A172 (cell line): ENCODE results near the gene DRD4. TPM values are rescaled to one million over a fixed set of nuclear protein-coding genes. Genes with fewer than 3 reads are reported as not detected.

Experiments
- DNase-seq: peaks from one replicate; pipeline ENCODE4 v3.0.0-alpha.2; 2015; ENCODE audit warnings: low spot score
- total RNA-seq: library from RNA; depleted of rRNA; stranded (reverse); fragments of >200 nt; shearing (Covaris generic); gene quantifications from 2 replicates; pipeline ENCODE4 v1.2.3, GENCODE V29; 2014

Gene DRD4
- total RNA-seq, 1 experiment from 2014 or later, result not detected

DNA sequence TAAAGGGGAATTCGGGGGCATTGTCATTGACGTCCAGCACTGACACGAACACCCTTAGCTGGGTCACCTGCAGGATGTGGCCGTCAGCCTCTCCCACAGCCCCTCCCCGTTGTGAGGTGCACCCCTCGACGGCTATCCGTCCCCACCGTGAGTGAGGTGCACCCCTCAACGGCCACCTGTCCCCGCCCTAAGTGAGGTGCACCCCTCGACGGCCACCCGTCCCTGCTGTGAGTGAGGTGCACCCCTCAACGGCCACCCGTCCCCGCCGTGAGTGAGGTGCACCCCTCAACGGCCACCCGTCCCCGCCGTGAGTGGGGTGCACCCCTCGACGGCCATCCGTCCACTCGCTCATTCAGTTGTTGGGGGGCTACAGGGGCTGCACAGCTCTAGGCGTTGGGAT lies 15.2 kb upstream of the DRD4 start:
- DNase-seq, result no peak

DNA sequence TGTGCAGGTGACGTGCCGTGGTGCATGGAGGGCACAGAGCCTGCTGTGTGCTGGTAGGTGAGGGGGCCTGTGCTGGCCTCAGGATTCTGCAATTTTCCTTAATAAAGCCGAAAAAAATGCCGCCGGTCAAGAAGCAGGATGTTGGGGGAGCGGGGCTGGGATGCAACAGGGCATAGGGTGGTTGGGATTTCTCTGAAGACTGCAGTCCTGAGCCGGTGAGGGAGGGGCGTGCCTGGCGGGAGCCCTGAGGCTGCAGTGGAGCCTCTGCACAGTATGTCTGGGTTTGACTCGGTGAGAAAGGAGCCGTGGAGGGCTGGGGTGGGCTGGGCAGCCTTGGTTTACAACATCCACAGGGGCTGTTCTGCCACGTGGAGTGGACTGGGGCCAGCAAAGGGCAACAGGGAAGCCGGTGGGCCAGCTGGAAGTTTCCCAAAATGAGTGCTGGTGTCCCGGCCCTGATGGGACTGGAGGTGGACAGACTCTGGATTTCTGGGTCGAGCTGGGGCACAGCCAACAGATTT lies 13.7 kb upstream of the DRD4 start:
- DNase-seq, result no peak

DNA sequence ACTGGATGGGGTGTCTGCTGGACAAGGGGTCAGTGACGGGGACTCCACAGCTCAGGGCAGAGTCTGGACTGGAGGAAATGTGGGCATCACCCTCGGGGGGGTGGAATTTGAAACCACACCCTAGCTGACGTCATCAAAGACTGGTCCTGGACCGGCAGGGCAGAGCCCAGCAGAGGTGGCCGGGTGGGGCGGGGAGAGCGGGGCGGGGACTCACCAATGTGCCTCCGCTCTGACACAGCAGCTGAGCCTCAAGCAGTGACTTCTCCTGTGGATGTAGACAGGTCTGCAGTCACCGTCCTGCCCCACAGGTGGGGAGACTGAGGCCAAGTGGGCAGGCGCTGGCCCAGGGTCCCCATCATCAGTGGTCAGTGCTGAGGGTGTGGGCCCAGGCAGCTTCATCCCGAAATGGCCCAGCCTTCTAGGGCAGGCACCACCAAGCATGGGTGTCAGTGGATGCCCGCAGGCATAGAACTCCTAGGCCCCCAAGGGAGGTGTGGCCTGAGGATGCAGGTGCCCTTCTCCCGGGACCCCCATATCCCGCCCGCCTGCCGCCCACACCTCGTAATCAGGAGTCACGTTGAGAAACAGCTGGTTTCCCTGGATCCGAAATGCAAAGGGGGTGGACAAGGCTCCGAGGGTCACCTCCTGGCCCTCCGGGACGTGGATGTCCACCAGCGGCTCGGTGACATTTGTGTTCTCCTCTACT lies 12.9 kb upstream of the DRD4 start:
- peak; percentile 85 for DNase-seq

DNA sequence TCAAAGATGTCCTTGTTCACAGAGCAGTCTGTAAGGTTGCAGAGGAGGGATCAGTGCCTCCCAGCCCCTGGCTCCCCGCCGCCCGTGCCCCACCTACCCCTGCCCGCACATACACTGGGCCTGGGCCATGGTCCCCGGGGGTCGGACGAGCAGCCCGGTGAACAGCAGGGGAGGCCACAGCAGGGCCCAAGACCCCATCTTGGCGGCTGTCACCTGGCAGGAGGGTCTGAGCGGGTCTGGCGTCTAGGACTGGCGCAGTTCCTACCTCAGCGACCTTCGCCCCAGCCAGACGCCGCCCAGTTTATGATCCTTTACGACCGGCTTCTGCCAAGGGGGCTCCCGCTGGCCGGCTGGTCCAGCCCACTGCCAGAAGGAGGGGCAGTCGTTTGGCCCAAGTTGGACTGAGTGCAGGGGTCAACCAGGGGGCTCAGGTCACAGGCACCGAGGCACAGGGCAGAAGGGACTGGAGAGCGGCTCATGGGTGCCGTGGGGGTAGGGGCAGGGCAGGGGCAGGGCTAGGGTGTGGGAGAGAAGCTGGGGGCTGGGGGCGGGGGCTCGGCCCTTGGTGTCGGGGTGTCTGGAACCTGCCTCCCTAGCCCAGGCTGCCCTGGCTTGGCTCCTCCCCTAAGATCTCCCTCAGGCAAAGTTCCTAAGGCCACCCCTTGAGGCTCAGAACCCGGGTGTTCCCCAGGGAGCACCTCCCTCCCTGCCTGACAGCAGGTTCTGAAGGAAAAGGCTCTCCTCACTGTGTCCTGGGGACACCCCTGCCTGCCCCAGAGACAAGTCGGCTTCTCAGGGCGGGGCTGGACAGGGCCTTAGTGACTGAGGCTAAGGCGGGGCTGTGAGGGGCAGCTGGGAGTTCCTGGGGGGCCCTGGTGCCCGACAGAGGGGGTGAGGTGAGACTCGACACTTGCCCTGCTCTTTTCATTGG lies 12.1 kb upstream of the DRD4 start, which contains the start of gene CDHR5:
Gene CDHR5, minus strand, starts transcription at position 251 of the 931 bp plus-strand sequence. Its CDS starts 53 bp downstream, at position 198.
- no peak for DNase-seq

DNA sequence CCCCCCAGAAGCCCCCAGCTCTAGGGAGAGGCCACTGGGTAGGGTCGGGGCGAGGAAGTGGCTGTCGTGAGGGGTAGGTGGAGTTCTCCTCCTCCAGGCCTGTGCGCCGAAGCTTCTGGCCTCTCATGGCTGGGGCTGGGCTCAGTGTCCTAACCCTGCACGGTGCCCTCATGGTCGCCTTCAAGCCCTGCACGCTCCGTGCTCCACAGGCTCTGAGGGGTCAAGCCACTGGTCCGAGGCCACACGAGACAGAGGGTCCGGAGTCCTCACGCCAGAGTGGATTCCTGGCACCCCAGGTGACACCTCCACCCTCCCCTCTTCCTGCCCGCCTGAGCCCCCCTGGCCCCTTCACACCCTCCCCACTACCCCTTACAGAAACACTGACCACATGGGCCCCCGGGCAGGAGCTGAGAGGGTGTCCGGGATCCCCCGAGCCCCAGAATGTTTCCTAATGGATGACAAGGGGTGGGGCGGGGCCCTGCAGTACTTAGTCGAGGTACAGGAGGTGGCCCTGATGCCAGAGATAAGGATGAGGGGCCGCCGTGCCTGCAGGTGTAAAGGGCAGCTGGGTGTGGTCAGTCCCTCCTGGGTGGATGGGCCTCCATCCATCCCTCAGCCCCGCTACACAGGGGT lies 11.3 kb upstream of the DRD4 start:
- DNase-seq, result no peak

DNA sequence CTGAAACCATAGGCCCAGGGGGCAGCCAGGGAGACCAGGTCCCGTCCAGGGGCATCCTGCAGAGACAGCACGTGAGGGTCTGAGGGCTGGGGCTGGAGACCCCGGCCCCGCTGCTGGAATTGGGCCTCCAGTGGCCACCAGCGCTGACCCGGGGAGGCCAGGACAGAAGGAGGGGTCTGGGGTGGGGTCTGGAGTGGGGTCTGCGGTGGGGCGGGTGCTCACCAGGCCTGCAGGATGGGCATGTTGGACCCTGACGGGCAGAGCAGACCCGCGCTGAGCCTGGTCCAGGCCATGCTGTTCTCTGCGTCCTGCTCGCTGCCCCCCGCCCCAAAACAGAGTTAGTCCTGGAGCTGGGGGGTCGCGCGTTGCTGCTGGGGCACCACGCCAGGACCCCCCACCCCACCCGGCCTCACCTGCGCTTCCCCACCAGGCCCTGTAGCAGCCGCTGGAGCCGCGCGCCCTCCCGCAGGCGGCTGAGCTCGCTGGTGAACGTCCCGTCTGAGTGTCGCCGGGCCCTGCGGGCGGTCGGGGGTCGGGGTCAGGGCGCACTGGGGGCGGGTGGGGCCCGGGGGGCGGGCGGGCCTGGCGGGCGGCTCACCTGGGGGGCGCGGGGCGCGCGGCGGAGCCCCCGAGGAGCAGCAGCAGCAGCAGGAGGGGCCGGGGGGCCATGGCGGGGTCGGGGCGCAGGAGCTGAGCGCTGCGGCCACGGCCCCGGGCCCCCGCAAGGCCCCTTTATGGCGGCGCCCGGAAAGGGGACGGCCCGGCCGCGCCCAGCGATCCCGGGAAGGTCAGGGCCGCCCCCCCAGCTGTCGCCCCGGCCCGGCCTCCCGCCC lies 10.4 kb upstream of the DRD4 start, which contains the start of gene SCT:
Gene SCT, minus strand, starts transcription at position 707 of the 833 bp plus-strand sequence. Its CDS starts 38 bp downstream, at position 669.
- DNase-seq, result no peak

DNA sequence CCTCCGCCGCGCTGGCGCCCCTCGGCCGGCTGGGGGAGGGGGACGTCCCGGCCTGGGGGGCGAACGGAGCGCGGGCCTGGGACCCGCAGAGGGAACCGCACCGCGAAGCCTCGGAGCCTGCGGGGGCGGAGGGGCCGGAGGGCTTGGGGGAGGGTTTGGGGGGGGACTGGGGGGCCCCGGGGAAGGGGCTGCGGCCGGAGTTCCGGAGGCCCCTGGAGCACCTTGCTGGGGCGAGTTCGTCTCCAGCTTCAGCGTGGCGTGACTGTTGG lies 9.8 kb upstream of the DRD4 start:
- no peak for DNase-seq

DNA sequence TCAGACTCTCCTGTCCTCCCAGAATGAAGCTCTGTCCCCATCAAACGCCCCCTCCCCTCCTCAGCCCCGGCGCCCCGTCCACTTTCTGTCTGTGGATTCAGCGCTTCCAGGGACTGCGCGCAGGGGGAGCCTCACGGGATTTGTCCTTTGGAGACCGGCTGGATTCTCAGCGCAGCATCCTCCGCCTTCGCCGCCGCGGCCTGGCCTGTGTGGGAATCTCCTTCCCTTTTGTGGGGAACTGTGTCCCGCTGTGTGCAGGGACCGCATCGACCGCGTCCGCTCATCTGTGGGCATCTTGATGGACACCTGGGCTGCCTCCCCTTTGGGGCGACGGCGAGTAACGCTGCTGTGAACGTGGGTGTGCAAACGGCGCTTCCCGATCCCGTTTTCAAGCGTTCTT lies 9.0 kb upstream of the DRD4 start:
- no peak for DNase-seq

DNA sequence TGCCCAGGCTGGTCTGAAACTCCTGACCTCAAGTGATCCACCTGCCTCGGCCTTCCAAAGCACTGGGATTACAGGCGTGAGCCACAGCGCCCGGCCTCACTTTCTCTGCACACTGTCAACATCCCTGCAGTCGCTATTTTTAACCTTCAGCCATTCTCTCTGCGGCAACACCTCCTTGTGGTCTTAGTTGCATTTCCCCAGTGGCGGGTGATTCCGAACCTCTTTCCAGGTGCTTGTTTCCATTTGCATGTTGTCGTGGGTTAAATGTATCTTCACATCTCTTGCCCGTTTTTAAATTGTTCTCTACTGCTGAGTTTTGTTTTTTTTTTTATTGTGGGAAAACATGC lies 7.9 kb upstream of the DRD4 start:
- DNase-seq, result peak; percentile 33

DNA sequence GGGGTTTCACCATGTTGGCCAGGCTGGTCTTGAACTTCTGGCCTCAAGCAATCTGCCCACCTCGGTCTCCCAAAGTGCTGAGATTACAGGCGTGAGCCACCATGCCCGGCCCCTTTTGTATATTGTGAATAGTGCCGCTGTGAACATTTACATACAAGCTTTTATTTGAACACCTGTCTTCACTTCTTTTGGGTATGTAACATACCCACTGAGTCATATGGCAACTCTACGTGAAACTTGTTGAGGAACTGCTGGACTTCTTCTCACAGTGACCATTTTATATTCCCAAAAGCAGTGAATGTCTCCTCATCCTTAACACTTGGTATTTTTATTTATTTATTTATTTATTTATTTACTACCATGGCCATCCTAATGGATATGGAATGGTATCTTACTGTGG lies 6.2 kb upstream of the DRD4 start:
- DNase-seq, result no peak

DNA sequence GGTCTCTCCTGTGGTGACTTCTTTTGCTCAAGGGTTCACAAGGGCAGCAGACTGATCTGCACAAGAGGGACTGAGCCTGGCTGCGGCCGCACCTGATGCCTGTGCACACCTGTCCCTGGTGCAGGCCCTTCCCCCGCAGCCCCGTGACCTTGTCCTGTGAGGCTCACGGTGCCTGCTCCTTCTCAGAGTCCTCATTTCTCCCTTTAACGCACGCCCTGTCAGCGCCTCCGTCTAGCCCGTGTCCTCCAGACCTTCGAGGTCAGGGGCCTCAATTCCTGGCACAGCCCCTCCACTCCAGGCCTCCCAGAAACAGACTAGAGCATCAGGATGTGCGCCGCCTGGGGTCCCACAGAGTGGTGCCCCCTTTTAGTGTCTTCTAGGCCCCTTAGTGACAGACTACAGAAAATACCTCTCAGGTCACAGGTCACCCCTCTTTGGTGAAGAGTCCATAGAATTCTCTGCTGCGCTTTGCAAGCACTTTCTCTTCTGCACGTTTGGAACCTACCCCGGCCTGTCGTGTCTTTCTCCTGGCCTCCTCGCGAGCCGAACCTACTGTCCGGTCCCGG lies 1.0 kb upstream of the DRD4 start:
- no peak for DNase-seq

DNA sequence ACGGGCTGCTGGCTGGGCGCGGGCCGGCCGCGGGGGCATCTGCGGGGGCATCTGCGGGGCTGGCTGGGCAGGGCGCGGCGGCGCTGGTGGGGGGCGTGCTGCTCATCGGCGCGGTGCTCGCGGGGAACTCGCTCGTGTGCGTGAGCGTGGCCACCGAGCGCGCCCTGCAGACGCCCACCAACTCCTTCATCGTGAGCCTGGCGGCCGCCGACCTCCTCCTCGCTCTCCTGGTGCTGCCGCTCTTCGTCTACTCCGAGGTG lies 194 bp downstream of the DRD4 start:
- no peak for DNase-seq

DNA sequence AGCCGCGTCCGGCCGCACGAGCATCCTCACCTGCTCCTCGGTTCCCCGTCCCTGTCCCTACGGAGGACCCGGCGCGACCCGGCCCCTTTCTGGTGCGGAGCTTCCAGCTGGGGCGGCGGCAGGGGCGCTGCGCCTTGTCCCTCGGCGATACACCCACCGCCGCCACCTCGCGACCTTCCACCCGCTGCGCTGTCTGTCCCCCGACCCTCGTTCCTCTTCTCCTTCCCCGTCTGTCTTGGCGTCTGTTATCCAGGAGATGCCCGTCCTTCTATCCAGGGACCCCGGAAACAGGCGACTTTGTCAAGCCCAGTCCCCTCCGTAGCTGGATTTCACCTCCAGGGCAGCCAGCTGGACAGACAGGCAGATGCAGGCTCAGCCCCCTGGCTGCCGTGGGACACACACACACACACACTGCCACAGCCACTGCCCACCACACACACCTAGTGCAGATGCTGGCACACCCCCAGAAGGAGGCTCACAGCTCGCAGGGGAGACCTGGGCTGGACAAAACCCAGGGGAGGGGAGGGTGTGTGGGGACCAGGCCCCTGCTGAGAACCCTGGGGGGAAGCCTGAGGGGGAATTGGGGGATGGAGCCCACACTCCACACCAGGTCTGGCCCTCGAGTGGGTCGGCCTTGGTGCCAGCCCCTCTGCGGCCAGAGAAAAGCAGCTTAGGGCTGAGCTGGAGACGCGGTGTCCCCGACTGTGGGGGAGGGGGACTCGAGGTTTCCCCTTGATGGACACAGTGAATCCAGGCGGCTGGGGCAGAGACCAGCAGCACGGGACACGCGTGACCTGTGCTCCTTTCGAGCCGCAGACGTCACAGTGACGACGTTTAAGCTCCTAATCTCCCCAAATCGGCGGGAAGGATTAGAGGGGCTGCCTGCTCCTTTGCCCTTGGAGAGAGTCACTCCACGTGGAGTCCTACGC lies 788 bp downstream of the DRD4 start:
- DNase-seq, result no peak

DNA sequence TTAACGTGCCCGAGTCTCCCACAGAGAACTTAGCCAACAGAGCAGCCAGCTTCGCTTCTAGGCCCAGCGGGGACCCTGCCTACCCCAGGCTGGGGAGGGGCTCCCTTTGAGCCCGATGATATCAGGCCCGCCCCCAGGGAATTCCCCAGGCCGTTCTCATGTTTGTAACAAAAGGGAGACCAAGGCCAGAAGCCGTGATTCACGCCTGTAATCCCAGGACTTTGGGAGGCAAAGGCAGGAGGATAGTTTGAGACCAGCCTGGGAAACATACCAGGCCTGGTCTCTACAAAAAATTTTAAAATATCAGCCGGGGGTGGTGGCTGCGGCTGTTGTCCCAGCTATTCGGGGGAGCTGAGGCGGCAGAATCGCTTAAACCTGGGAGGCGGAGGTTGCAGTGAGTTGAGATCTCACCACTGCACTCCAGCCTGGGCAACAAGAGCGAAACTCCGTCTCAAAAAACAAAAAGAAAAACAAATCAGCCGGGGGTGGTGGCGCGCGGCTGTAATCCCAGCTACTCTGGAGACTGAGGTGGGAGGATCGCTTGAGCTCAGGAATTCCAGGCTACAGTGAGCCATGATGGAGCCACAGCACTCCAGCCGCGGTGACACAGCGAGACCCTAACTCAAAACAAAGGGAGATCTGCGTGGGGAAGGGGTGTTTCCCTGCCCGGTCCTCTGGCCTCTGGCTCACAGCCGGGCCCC lies 1.7 kb downstream of the DRD4 start:
- no peak for DNase-seq

DNA sequence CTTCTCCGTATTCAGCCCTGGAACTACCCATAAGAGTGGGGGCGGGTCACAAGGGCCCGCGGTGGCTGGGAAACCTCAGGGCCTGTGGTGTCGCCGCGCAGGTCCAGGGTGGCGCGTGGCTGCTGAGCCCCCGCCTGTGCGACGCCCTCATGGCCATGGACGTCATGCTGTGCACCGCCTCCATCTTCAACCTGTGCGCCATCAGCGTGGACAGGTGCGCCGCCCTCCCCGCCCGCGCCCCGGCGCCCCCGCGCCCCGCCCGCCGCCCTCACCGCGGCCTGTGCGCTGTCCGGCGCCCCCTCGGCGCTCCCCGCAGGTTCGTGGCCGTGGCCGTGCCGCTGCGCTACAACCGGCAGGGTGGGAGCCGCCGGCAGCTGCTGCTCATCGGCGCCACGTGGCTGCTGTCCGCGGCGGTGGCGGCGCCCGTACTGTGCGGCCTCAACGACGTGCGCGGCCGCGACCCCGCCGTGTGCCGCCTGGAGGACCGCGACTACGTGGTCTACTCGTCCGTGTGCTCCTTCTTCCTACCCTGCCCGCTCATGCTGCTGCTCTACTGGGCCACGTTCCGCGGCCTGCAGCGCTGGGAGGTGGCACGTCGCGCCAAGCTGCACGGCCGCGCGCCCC lies 2.4 kb downstream of the DRD4 start:
- no peak for DNase-seq

DNA sequence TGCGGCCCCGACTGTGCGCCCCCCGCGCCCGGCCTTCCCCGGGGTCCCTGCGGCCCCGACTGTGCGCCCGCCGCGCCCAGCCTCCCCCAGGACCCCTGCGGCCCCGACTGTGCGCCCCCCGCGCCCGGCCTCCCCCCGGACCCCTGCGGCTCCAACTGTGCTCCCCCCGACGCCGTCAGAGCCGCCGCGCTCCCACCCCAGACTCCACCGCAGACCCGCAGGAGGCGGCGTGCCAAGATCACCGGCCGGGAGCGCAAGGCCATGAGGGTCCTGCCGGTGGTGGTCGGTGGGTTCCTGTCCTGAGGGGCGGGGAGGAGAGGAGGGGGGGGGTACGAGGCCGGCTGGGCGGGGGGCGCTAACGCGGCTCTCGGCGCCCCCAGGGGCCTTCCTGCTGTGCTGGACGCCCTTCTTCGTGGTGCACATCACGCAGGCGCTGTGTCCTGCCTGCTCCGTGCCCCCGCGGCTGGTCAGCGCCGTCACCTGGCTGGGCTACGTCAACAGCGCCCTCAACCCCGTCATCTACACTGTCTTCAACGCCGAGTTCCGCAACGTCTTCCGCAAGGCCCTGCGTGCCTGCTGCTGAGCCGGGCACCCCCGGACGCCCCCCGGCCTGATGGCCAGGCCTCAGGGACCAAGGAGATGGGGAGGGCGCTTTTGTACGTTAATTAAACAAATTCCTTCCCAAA lies 3.1 kb downstream of the DRD4 start:
- no peak for DNase-seq

DNA sequence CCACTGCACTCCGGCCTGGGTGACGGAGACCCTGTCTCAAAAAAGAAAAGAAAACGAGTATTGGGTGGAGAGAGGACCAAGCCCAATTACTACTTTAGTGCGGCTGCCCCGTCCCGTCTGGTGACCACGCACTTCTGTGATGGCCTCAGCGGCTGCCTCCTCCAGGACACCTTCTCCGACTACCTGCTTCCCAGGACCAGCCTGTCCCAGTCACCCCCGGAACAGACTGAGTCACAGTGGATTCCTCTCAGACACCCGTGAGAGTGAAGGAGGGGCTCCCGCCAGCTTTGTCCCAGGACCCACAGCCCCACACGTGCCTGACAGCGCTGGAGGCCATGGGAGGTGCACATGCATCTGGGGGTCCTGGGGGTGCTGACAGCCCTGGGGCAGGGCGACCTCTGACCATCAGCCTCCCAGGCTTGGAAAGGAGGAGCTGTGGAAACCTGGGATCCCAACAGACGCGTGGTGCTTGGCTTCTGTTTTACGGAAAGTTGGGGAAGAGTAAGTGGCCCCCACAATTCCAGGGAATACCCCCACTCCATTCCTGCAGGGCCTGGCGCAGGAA lies 4.8 kb downstream of the DRD4 start:
- no peak for DNase-seq

DNA sequence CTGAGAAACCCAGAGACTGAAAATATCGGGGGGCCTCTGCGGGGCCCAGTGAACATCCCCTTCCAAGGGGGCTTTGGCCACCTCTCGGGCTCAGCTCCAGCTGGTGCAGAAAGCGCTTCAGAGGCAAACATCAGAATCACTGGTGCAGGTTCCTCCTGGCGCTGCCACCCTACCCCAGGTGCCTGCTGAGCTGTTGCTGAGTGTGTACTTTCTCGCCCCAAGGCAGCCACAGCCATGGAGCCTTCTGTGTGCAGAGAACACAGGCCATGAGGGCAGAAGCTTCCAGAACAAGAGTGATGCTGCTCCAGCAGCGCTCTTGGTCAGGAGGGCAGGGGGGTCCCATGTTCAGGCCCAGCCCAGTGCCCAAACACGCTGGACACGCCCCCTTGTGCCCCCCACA lies 6.3 kb downstream of the DRD4 start:
- DNase-seq, result no peak
